ENCODE measurements around the gene TNFRSF1A.

- no peak for TF ChIP-seq POLR2A (conservative IDR thresholded peaks at IDR 0.05)
- TF ChIP-seq EP300 (IDR thresholded peaks at IDR 0.05; ENCODE audit: low read length), result no peak
- TF ChIP-seq RAD21 (CRISPR knock-in tag; conservative IDR thresholded peaks at IDR 0.05 in 1 of 2, IDR thresholded peaks at IDR 0.05 in 1 of 2), result no peak
- no peak for TF ChIP-seq CTCF (IDR thresholded peaks at IDR 0.05 in 2 of 3, conservative IDR thresholded peaks at IDR 0.05 in 1 of 3; ENCODE audit: insufficient read depth in 2 of 3, low read depth in 1 of 3, low read length in 3 of 3)
- TF ChIP-seq MAFF (IDR thresholded peaks at IDR 0.05; ENCODE audit: low read length), result no peak
- no peak for TF ChIP-seq ZNF41 (CRISPR knock-in tag; conservative IDR thresholded peaks at IDR 0.05)
- TF ChIP-seq MIER1 (IDR thresholded peaks at IDR 0.05; ENCODE audit: low read depth), result no peak
- no peak for TF ChIP-seq HNRNPUL1 (IDR thresholded peaks at IDR 0.05; ENCODE audit: low read length)
- TF ChIP-seq, protein P1, sequence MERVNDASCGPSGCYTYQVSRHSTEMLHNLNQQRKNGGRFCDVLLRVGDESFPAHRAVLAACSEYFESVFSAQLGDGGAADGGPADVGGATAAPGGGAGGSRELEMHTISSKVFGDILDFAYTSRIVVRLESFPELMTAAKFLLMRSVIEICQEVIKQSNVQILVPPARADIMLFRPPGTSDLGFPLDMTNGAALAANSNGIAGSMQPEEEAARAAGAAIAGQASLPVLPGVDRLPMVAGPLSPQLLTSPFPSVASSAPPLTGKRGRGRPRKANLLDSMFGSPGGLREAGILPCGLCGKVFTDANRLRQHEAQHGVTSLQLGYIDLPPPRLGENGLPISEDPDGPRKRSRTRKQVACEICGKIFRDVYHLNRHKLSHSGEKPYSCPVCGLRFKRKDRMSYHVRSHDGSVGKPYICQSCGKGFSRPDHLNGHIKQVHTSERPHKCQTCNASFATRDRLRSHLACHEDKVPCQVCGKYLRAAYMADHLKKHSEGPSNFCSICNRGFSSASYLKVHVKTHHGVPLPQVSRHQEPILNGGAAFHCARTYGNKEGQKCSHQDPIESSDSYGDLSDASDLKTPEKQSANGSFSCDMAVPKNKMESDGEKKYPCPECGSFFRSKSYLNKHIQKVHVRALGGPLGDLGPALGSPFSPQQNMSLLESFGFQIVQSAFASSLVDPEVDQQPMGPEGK (CRISPR knock-in tag; IDR thresholded peaks at IDR 0.05; ENCODE audit: borderline replicate concordance), result no peak
- TF ChIP-seq, protein P2, sequence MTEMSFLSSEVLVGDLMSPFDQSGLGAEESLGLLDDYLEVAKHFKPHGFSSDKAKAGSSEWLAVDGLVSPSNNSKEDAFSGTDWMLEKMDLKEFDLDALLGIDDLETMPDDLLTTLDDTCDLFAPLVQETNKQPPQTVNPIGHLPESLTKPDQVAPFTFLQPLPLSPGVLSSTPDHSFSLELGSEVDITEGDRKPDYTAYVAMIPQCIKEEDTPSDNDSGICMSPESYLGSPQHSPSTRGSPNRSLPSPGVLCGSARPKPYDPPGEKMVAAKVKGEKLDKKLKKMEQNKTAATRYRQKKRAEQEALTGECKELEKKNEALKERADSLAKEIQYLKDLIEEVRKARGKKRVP (CRISPR knock-in tag; IDR thresholded peaks at IDR 0.05), result no peak
- no peak for TF ChIP-seq ZKSCAN8 (CRISPR knock-in tag; IDR thresholded peaks at IDR 0.05)
- TF ChIP-seq ZNF431 (CRISPR knock-in tag; IDR thresholded peaks at IDR 0.05), result no peak
Observed at GRCh38 chr12:6382982-6383381, 41.1 kb upstream of the TNFRSF1A start.

Data from K562 (cell line).